OCI-LY1 (cell line): ENCODE data around the gene SLC22A15.

ENCODE experiments used
- CTCF ChIP-seq: fragments of 200-600 bp; sonication (generic), shearing (Covaris generic); IDR thresholded peaks from 2 replicates; pipeline ENCODE4 v1.5.1; 2017; ENCODE audit warnings: mild to moderate bottlenecking, antibody characterized with exemption, low read length, moderate library complexity, mixed read lengths
- EZH2 ChIP-seq: fragments of 200-600 bp; sonication (generic), shearing (Covaris generic); IDR thresholded peaks from 2 replicates; pipeline ENCODE4 v1.8.0; 2017; ENCODE audit warnings: borderline replicate concordance, mixed run types, mild to moderate bottlenecking, antibody characterized with exemption, low read length, moderate library complexity, mixed read lengths

GRCh38 chr1:115975569-115976061, 698 bp upstream of the SLC22A15 start:
- TF ChIP-seq EZH2 (no peak), CTCF (no peak)
